ENCODE results near the gene GCM1. TPM values are rescaled to one million over a fixed set of nuclear protein-coding genes. Genes with fewer than 3 reads are reported as not detected.
A peak's percentile ranks its signal among the peaks of the same experiment; 100 is the strongest.

The GCM1 gene
- total RNA-seq, 1 experiment from 2014 or later: not detected

- Histone ChIP-seq H3K4me3 (ENCODE audit: low read depth in 2 of 2, low read length in 2 of 2) (no peak overlapping the region), H3K4me1 (ENCODE audit: control insufficient read depth, insufficient read depth, low read length) (peaks cover 4% of the 10 kb centered on the region; the same call in 1 of the 2 replicates), H3K9me3 (ENCODE audit: control insufficient read depth, insufficient read depth, low read depth, low read length) (no peaks in the 10 kb centered on the region), H3K27me3 (ENCODE audit: control insufficient read depth, insufficient read depth, low read length) (no peaks in the 10 kb centered on the region), H3K36me3 (ENCODE audit: control insufficient read depth, insufficient read depth, low read length) (no peaks in the 10 kb centered on the region), H3K27ac (ENCODE audit: low read length) (no peak overlapping the region)
- ChIA-PET CTCF (no interaction called here), POLR2A (no interaction called here)
- in situ Hi-C loops (cut with HindIII; ENCODE audit: low pct_unique_long_range_greater_than_20kb, low sequenced_read_pairs): no loop called here
- peak; percentile 84 for ATAC-seq
- TF ChIP-seq SIN3A (IDR thresholded peaks at IDR 0.05; ENCODE audit: borderline replicate concordance, insufficient read depth, low read depth, low read length): no peak
- no TSS peak for BruUV-seq (replicated peaks)
- intact Hi-C loops (cut with micrococcal nuclease; ENCODE audit: unreplicated experiment): no loop called here
- DNase-seq (ENCODE audit: low read depth, low spot score): peak; percentile 22
Observed at GRCh38 chr6:53119772-53120409, 28.8 kb downstream of the GCM1 start.

- no TSS peak for BruUV-seq (replicated peaks)
- Histone ChIP-seq H3K9me3 (ENCODE audit: control insufficient read depth, insufficient read depth, low read depth, low read length) (no peaks in the 10 kb centered on the region), H3K27ac (ENCODE audit: low read length) (no peak overlapping the region), H3K36me3 (ENCODE audit: control insufficient read depth, insufficient read depth, low read length) (no peaks in the 10 kb centered on the region), H3K4me3 (ENCODE audit: low read depth in 2 of 2, low read length in 2 of 2) (no peak overlapping the region), H3K27me3 (ENCODE audit: control insufficient read depth, insufficient read depth, low read length) (no peaks in the 10 kb centered on the region), H3K4me1 (ENCODE audit: control insufficient read depth, insufficient read depth, low read length) (peaks cover 4% of the 10 kb centered on the region; the same call in 1 of the 2 replicates)
- ChIA-PET POLR2A (no interaction called here), CTCF (no interaction called here)
- no peak for DNase-seq (ENCODE audit: low read depth, low spot score)
- in situ Hi-C loops (cut with HindIII; ENCODE audit: low pct_unique_long_range_greater_than_20kb, low sequenced_read_pairs) (no loop called here), intact Hi-C loops (cut with micrococcal nuclease; ENCODE audit: unreplicated experiment) (no loop called here)
- TF ChIP-seq POLR2AphosphoS5 (IDR thresholded peaks at IDR 0.05; ENCODE audit: low read depth, low read length) (no peak), REST (IDR thresholded peaks at IDR 0.05; ENCODE audit: insufficient read depth in 1 of 2, low read depth in 2 of 2, low read length in 1 of 2) (no peak), CTCF (IDR thresholded peaks at IDR 0.05) (no peak), TCF7L2 (IDR thresholded peaks at IDR 0.05; ENCODE audit: low read depth, low read length) (no peak)
- no peak for ATAC-seq
Observed at GRCh38 chr6:53119349-53119748, 29.3 kb downstream of the GCM1 start.

- DNase-seq (ENCODE audit: low read depth, low spot score) (no peak), ATAC-seq (no peak)
- intact Hi-C loops (cut with micrococcal nuclease; ENCODE audit: unreplicated experiment) (no loop called here), in situ Hi-C loops (cut with HindIII; ENCODE audit: low pct_unique_long_range_greater_than_20kb, low sequenced_read_pairs) (no loop called here)
- Histone ChIP-seq H3K4me3 (ENCODE audit: low read depth in 2 of 2, low read length in 2 of 2) (no peak overlapping the region), H3K27ac (ENCODE audit: low read length) (no peak overlapping the region), H3K9me3 (ENCODE audit: control insufficient read depth, insufficient read depth, low read depth, low read length) (no peaks in the 10 kb centered on the region), H3K36me3 (ENCODE audit: control insufficient read depth, insufficient read depth, low read length) (no peaks in the 10 kb centered on the region), H3K4me1 (ENCODE audit: control insufficient read depth, insufficient read depth, low read length) (peaks cover 4% of the 10 kb centered on the region; the same call in 1 of the 2 replicates), H3K27me3 (ENCODE audit: control insufficient read depth, insufficient read depth, low read length) (peaks cover 2% of the 10 kb centered on the region; the same call in 1 of the 2 replicates)
- POLR2A ChIA-PET: no interaction called here
- CTCF ChIA-PET: no interaction called here
- no peak for TF ChIP-seq REST (IDR thresholded peaks at IDR 0.05; ENCODE audit: insufficient read depth in 1 of 2, low read depth in 2 of 2, low read length in 1 of 2)
- TF ChIP-seq TCF7L2 (IDR thresholded peaks at IDR 0.05; ENCODE audit: low read depth, low read length): no peak
- no TSS peak for BruUV-seq (replicated peaks)
Observed at GRCh38 chr6:53115741-53116140, 32.9 kb downstream of the GCM1 start.

Data from Panc1 (cell line).